Activated T-cell treated with anti-CD3 and anti-CD28 coated beads, Interleukin-2, amount 50 U/mL, for 24 hours (primary cell): ENCODE measurements around the gene SUGP2.

Source experiments
- DNase-seq: peaks from one replicate; pipeline ENCODE4 v3.0.0-alpha.2; 2020
- H3K27ac Mint-ChIP-seq: 2 replicates; pipeline ENCODE4 v1.8.0; 2020; ENCODE audit warnings: mild to moderate bottlenecking, mixed read lengths
- H3K27me3 Mint-ChIP-seq: 2 replicates; pipeline ENCODE4 v1.8.0; 2020; ENCODE audit warnings: mixed read lengths
- H3K36me3 Mint-ChIP-seq: 2 replicates; pipeline ENCODE4 v1.8.0; 2020; ENCODE audit warnings: low read depth, mixed read lengths
- H3K4me1 Mint-ChIP-seq: 2 replicates; pipeline ENCODE4 v1.8.0; 2020; ENCODE audit warnings: low read depth, mixed read lengths
- H3K4me3 Mint-ChIP-seq: 2 replicates; pipeline ENCODE4 v1.8.0; 2020; ENCODE audit warnings: mild to moderate bottlenecking, moderate library complexity, mixed read lengths
- H3K9me3 Mint-ChIP-seq: 2 replicates; pipeline ENCODE4 v1.8.0; 2020; ENCODE audit warnings: mixed read lengths

The SUGP2 gene

DNA sequence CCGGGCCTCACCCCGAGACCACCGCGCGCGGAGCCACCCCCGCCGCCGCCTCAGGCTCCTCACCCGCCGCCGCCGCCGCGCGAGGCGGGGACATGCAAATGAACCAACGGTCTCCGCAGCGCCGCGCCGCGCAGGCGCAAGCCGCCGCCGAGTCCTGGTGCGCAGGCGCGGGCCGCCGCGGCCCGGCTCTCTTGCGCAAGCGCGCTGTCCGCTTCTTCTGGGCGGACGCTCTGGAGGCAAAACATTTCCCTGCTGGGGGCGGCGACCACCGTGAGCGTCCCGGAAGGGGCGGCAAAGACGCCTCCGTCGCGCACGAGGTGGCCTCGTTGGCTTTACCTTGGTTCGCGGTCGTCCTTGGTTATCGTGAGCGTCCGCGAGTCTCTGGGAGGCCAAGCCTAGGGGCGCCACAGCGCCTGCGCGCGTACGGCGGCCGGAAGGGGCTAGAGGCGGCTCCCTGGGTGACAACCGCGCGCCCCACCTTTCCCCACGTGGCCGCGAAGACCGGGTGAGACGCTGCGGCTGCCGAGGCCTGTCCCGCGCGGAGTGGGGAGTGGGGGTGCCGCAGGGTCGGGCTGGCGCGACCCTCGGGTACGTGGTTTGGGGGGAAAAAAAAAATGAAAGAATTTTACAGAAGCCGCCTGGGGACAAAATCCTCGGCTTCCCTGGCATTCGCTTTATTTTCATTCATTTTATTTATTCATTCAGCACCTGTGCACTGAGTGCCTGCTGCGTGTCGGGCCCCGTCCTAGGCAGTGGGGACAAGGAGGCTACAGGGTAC is at the start of gene SUGP2, which contains the start of gene ARMC6:
Gene SUGP2, minus strand, starts transcription at position 92 of the 778 bp plus-strand sequence. CDS start 2,446 bp downstream, outside the sequence.
Gene ARMC6, plus strand, starts transcription at position 178 of the 778 bp plus-strand sequence. CDS start 607 bp downstream, outside the sequence.
- Mint-ChIP-seq H3K4me3 (peak within 1 kb of the TSS; percentile 90), H3K4me1 (peaks cover 41% of the 10 kb centered on the region), H3K36me3 (peaks cover 69% of the 10 kb centered on the region), H3K9me3 (no peaks in the 10 kb centered on the region), H3K27ac (peak within 1 kb of the TSS; percentile 98), H3K27me3 (no peaks in the 10 kb centered on the region)
- peak; percentile 95 for DNase-seq

GRCh38 chr19:19081642-19082151 is 48.4 kb upstream of the SUGP2 start:
- Mint-ChIP-seq H3K27ac (no peak overlapping the region), H3K27me3 (no peaks in the 10 kb centered on the region), H3K9me3 (no peaks in the 10 kb centered on the region), H3K4me1 (peaks cover 7% of the 10 kb centered on the region), H3K4me3 (no peak overlapping the region), H3K36me3 (peaks cover 21% of the 10 kb centered on the region)
- DNase-seq: no peak

DNA sequence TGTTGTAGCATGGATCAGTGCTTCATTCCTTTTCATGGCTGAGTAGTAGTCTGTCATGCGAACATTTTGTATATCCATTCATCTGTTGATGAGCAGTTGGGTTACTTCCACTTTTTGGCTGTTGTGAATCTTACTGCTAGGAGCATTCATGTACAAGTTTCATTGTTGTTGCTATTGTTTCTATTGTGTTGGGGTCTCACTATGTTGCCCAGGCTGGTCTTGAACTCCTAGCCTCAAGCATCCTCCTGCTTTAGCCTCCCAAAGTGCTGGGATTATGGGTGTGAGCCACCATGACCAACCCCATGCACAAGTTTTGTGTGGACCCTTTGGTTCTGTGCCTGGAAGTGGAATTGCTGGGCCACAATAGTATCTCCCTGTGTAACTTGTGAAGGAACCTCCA is 46.3 kb upstream of the SUGP2 start:
- Mint-ChIP-seq H3K4me1 (peaks cover 7% of the 10 kb centered on the region), H3K27ac (no peak overlapping the region)

DNA sequence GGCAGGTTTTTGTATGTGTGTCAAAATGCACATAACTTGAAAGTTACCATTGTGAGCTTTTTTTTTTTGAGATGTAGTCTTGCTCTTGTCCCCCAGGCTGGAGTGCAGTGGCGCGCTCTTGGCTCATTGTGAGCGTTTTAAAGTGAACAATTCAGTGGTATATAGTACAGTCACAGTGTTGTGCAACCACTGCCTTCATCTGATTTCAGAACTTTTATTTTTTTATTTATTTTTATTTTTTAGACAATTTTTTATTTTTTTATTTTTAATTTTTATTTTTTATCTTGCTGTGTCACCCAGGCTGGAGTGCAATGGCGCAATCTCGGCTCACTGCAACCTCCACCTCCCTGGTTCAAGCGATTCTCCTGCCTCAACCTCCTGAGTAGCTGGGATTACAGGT is 45.5 kb upstream of the SUGP2 start:
- Mint-ChIP-seq H3K36me3 (peaks cover 29% of the 10 kb centered on the region), H3K9me3 (no peaks in the 10 kb centered on the region), H3K27me3 (no peaks in the 10 kb centered on the region), H3K27ac (no peak overlapping the region), H3K4me3 (no peak overlapping the region), H3K4me1 (peaks cover 10% of the 10 kb centered on the region)
- no peak for DNase-seq

More for the DNA sequence above, 46.3 kb upstream of the SUGP2 start:
- H3K9me3 Mint-ChIP-seq: no peaks in the 10 kb centered on the region
- no peaks in the 10 kb centered on the region for H3K27me3 Mint-ChIP-seq
- peaks cover 29% of the 10 kb centered on the region for H3K36me3 Mint-ChIP-seq
- no peak for DNase-seq
- no peak overlapping the region for H3K4me3 Mint-ChIP-seq

DNA sequence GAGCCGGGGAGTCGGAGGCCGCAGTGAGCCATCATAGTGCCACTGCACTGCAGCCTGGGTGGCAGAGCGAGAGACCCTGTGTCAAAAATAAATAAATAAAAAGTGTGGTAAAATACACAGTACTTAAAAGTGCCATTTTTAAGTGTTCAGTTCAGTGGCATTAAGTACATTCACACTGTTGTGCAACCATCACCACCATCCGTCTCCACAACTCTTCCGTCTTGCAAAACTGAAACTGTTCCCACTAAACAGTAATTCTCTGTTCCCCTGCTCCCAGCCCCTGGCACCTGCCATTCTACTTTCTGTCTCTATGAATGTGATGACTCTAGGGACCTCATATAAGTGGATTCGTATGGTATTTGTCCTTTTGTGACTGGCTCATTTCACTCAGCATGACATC is 43.8 kb upstream of the SUGP2 start:
- H3K4me3 Mint-ChIP-seq: no peak overlapping the region
- no peaks in the 10 kb centered on the region for H3K27me3 Mint-ChIP-seq
- H3K4me1 Mint-ChIP-seq: peaks cover 16% of the 10 kb centered on the region
- no peak for DNase-seq
- no peak overlapping the region for H3K27ac Mint-ChIP-seq
- no peaks in the 10 kb centered on the region for H3K9me3 Mint-ChIP-seq
- H3K36me3 Mint-ChIP-seq: peaks cover 25% of the 10 kb centered on the region

- Mint-ChIP-seq H3K9me3 (no peaks in the 10 kb centered on the region), H3K36me3 (peaks cover 27% of the 10 kb centered on the region), H3K27me3 (no peaks in the 10 kb centered on the region), H3K27ac (no peak overlapping the region), H3K4me3 (no peak overlapping the region), H3K4me1 (peaks cover 16% of the 10 kb centered on the region)
- no peak for DNase-seq
Observed at GRCh38 chr19:19076476-19076875, 43.2 kb upstream of the SUGP2 start.

GRCh38 chr19:19075126-19075525 is 41.8 kb upstream of the SUGP2 start:
- H3K9me3 Mint-ChIP-seq: no peaks in the 10 kb centered on the region
- peaks cover 38% of the 10 kb centered on the region for H3K36me3 Mint-ChIP-seq
- no peaks in the 10 kb centered on the region for H3K27me3 Mint-ChIP-seq
- H3K27ac Mint-ChIP-seq: no peak overlapping the region
- no peak overlapping the region for H3K4me3 Mint-ChIP-seq
- peaks cover 18% of the 10 kb centered on the region for H3K4me1 Mint-ChIP-seq
- no peak for DNase-seq

GRCh38 chr19:19074196-19074882 is 41.0 kb upstream of the SUGP2 start:
- H3K4me3 Mint-ChIP-seq: no peak overlapping the region
- H3K27ac Mint-ChIP-seq: no peak overlapping the region
- H3K4me1 Mint-ChIP-seq: peaks cover 21% of the 10 kb centered on the region
- H3K9me3 Mint-ChIP-seq: no peaks in the 10 kb centered on the region
- no peak for DNase-seq
- peaks cover 42% of the 10 kb centered on the region for H3K36me3 Mint-ChIP-seq
- H3K27me3 Mint-ChIP-seq: no peaks in the 10 kb centered on the region

DNA sequence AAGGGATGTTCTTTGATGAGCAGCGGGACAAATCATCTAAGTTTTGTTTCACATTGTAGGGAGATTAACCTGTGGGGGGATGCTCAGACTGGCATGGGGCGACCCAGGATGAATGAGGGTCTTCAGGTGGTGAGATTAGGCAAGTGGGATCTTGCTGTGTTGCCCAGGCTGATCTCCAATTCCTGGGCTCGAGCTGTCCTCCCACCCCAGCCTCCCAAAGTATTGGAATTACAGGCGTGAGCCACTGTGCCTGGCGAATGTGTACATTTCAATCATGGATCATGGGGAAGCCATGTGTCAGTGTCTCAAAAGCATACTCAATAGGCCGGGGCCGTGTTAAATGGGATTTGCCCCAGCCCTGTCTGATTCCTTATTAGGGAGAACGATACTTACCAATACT is 38.6 kb upstream of the SUGP2 start:
- no peaks in the 10 kb centered on the region for H3K27me3 Mint-ChIP-seq
- H3K9me3 Mint-ChIP-seq: no peaks in the 10 kb centered on the region
- H3K27ac Mint-ChIP-seq: no peak overlapping the region
- no peak overlapping the region for H3K4me3 Mint-ChIP-seq
- peaks cover 27% of the 10 kb centered on the region for H3K4me1 Mint-ChIP-seq
- DNase-seq: no peak
- peaks cover 38% of the 10 kb centered on the region for H3K36me3 Mint-ChIP-seq

DNA sequence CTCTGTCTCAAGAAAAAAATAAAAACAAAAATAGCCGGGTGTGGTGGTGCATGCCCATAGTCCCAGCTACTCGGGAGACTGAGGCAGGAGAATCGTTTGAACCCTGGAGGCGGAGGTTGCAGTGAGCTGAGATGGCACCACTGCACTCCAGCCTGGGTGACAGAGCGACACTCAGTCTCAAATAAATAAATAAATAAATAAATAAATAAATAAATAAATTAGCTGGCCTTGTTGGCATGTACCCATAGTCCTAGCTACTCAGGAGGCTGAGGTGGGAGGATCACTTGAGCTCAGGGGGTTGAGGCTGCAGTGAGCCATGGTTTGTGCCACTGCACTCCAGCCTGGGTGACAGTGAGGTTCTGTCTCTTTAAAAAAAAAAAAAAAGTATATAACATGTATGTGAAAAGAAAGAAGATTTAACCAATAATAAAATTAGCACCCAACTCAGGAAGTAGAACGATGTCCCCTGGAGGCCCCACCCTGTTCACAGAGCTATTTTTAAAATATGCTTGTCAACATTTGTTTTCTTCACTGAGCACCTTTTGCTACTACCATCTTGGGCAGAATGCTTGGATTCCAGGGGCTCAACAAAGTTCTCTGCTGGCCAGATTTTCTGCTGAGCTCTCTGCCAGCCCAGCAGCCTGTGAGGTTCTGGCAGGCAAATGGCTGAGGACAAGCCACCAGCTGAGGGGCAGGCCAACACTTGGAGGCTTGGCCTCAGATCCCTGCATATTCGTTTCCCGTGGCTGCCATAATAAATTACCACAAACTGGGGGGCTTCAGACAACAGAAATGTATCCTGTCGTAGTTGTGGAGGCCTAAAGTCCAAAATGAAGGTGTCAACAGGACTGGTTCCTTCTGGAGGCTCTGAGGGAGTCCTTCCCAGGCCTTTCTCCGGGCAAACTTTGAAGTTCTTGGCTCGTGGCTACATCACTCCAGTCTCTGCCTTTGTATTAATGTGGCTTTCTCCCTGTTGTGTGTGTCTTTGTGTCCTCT is 35.6 kb upstream of the SUGP2 start:
- H3K4me3 Mint-ChIP-seq: no peak overlapping the region
- peak overlapping the region; percentile 37 for H3K27ac Mint-ChIP-seq
- H3K9me3 Mint-ChIP-seq: no peaks in the 10 kb centered on the region
- peaks cover 41% of the 10 kb centered on the region for H3K4me1 Mint-ChIP-seq
- H3K27me3 Mint-ChIP-seq: no peaks in the 10 kb centered on the region
- no peak for DNase-seq
- H3K36me3 Mint-ChIP-seq: peaks cover 28% of the 10 kb centered on the region

GRCh38 chr19:19067276-19068072 is 34.2 kb upstream of the SUGP2 start:
- no peak overlapping the region for H3K4me3 Mint-ChIP-seq
- no peaks in the 10 kb centered on the region for H3K27me3 Mint-ChIP-seq
- no peaks in the 10 kb centered on the region for H3K9me3 Mint-ChIP-seq
- DNase-seq: no peak
- peaks cover 29% of the 10 kb centered on the region for H3K36me3 Mint-ChIP-seq
- peak overlapping the region; percentile 27 for H3K27ac Mint-ChIP-seq
- H3K4me1 Mint-ChIP-seq: peaks cover 43% of the 10 kb centered on the region

DNA sequence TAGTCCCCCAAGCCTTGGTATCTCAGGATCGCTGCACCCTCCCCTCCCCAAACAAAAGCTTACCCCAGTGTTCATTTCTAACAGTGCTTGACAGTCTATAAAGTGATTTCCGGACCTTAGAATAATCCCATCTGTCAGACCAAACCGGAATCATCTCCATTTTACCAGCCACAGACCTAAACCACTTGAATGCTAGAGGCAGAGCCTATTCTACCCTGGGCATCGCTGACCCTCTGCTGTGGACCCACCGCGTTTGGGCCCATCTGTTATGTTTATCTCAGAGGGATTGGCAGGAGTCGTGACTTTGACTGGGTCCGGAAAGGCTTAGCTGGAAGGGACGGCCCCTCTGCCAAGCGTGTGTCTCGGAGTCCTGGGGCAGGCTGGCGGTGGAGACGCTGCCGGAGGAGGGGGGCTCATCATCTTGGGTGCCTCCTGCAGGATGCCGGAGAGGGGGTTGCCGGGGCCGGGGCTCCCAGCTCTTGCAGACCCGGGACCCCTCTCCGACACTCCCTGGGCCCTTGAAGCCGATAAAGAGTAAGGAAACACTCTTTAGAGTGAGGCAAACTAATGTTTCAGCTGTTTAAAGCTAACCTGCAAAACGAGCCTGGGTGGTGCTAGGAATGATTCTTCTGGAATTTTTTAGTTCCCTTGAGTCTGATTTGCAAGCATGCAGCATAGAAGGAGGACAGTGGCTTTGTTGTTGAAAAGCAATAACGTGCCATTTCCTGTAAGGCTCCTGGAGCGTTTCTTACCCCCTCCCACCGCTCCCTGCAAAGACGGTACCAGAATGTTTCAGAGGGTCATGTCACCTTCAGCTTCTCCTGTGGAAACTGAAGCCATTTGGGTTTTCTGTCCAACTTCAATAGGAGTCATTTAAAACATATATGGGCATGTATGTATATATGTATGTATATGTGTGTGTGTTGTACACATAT is 31.8 kb upstream of the SUGP2 start:
- Mint-ChIP-seq H3K36me3 (peaks cover 36% of the 10 kb centered on the region), H3K27me3 (no peaks in the 10 kb centered on the region), H3K27ac (peak overlapping the region; percentile 80), H3K4me3 (peak overlapping the region; percentile 80), H3K9me3 (no peaks in the 10 kb centered on the region), H3K4me1 (peaks cover 51% of the 10 kb centered on the region)
- peak; percentile 64 for DNase-seq
